Neural progenitor cell (in vitro differentiated cells): ENCODE measurements around the gene HTN3.
"Not testable (repeated sequence)": the region's sequence is repeated elsewhere in the genome, so short reads cannot be mapped to it uniquely, and the experiment has no call there.

Source experiments
- CTCF ChIP-seq: fragments of 200-600 bp; sonication (generic); IDR thresholded peaks from 2 replicates; pipeline ENCODE4 v1.5.1; 2017; ENCODE audit warnings: antibody characterized with exemption, mild to moderate bottlenecking
- EZH2 ChIP-seq: fragments of 200-600 bp; sonication (generic); IDR thresholded peaks from 2 replicates; pipeline ENCODE4 v1.6.1; 2017; ENCODE audit warnings: antibody characterized with exemption, mild to moderate bottlenecking, moderate library complexity

- not testable (repeated sequence) for TF ChIP-seq CTCF, EZH2
These were observed 9.3 kb downstream of the HTN3 start for GRCh38 chr4:70037559-70037958.
